HG02870 (cell line): ENCODE data around the gene VAMP4.
"Not testable (repeated sequence)": the region's sequence is repeated elsewhere in the genome, so short reads cannot be mapped to it uniquely, and the experiment has no call there.

Source experiments
- ATAC-seq: cut with Tn5 transposase; IDR thresholded peaks from one replicate; pipeline ENCODE4 v1.9.1; 2021; ENCODE audit warnings: mild to moderate bottlenecking, moderate library complexity; ENCODE audit not compliant: unreplicated experiment

VAMP4 gene

GRCh38 chr1:171753182-171753581, 11.3 kb upstream of the VAMP4 start:
- no peak for ATAC-seq

GRCh38 chr1:171751221-171751620, 9.4 kb upstream of the VAMP4 start:
- ATAC-seq, result no peak

GRCh38 chr1:171748651-171749050, 6.8 kb upstream of the VAMP4 start:
- no peak for ATAC-seq

GRCh38 chr1:171744986-171745385, 3.1 kb upstream of the VAMP4 start:
- no peak for ATAC-seq

GRCh38 chr1:171743081-171743870, 1.4 kb upstream of the VAMP4 start:
- no peak for ATAC-seq

- peak; percentile 5 for ATAC-seq
Observed at GRCh38 chr1:171742577-171742922, 685 bp upstream of the VAMP4 start.

GRCh38 chr1:171740987-171741871, 636 bp downstream of the VAMP4 start:
- ATAC-seq, result peak; percentile 26

GRCh38 chr1:171740356-171740863, 1.5 kb downstream of the VAMP4 start:
- no peak for ATAC-seq

- no peak for ATAC-seq
Observed at GRCh38 chr1:171739656-171740055, 2.2 kb downstream of the VAMP4 start.

GRCh38 chr1:171738911-171739310, 3.0 kb downstream of the VAMP4 start:
- ATAC-seq, result no peak

- no peak for ATAC-seq
Observed at GRCh38 chr1:171736196-171736595, 5.7 kb downstream of the VAMP4 start.

- no peak for ATAC-seq
Observed at GRCh38 chr1:171730052-171730451, 11.8 kb downstream of the VAMP4 start.

GRCh38 chr1:171727778-171728177, 14.1 kb downstream of the VAMP4 start:
- ATAC-seq, result no peak

GRCh38 chr1:171723180-171723579, 18.7 kb downstream of the VAMP4 start:
- not testable (repeated sequence) for ATAC-seq

- ATAC-seq, result no peak
Observed at GRCh38 chr1:171718848-171719247, 23.0 kb downstream of the VAMP4 start.

GRCh38 chr1:171718216-171718615, 23.6 kb downstream of the VAMP4 start:
- no peak for ATAC-seq

GRCh38 chr1:171717062-171717718, 24.7 kb downstream of the VAMP4 start:
- ATAC-seq, result no peak

GRCh38 chr1:171716616-171717015, 25.2 kb downstream of the VAMP4 start:
- no peak for ATAC-seq

- ATAC-seq, result no peak
Observed at GRCh38 chr1:171715813-171716251, 26.0 kb downstream of the VAMP4 start.

GRCh38 chr1:171712341-171712740, 29.5 kb downstream of the VAMP4 start:
- no peak for ATAC-seq

- ATAC-seq, result no peak
Observed at GRCh38 chr1:171711643-171712042, 30.2 kb downstream of the VAMP4 start.
